ENCODE measurements around the gene SPRY2.

DNA sequence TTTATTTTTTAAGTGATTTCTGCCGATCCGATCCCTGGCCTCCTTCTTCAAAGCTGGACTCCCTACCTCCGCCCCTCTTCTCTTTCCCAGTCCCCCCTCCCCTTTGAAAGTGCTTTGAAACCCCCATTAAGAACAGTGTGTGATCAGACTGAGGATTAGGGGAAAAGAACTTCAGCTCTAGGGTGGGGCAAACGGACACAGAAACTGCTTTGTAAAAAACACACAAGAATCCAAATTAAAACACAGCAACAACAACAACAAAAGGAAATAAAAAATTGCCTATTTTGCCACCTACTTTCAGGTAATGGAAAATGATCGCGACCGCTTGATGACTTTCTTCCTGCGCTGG is 1.4 kb downstream of the SPRY2 start:
- TF ChIP-seq POLR2A (IDR thresholded peaks at IDR 0.05): no peak
- TF ChIP-seq POLR2AphosphoS5 (IDR thresholded peaks at IDR 0.05; ENCODE audit: insufficient read depth in 1 of 2, low read depth in 1 of 2): no peak
- TF ChIP-seq, protein P1, sequence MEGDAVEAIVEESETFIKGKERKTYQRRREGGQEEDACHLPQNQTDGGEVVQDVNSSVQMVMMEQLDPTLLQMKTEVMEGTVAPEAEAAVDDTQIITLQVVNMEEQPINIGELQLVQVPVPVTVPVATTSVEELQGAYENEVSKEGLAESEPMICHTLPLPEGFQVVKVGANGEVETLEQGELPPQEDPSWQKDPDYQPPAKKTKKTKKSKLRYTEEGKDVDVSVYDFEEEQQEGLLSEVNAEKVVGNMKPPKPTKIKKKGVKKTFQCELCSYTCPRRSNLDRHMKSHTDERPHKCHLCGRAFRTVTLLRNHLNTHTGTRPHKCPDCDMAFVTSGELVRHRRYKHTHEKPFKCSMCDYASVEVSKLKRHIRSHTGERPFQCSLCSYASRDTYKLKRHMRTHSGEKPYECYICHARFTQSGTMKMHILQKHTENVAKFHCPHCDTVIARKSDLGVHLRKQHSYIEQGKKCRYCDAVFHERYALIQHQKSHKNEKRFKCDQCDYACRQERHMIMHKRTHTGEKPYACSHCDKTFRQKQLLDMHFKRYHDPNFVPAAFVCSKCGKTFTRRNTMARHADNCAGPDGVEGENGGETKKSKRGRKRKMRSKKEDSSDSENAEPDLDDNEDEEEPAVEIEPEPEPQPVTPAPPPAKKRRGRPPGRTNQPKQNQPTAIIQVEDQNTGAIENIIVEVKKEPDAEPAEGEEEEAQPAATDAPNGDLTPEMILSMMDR (IDR thresholded peaks at IDR 0.05): no peak

Measured in vagina (tissue), 2 donors.